ENCODE results near the gene NDUFC2.
A peak's percentile ranks its signal among the peaks of the same experiment; 100 is the strongest.
"Not testable (repeated sequence)": the region's sequence is repeated elsewhere in the genome, so short reads cannot be mapped to it uniquely, and the experiment has no call there.

NDUFC2 gene

GRCh38 chr11:78048561-78048960, 31.1 kb downstream of the NDUFC2 start:
- no peaks in the 10 kb centered on the region for H3K9me3 ChIP-seq (ENCODE audit: severe bottlenecking)
- H3K27me3 ChIP-seq (ENCODE audit: insufficient read depth, poor library complexity, severe bottlenecking) = no peaks in the 10 kb centered on the region
- DNase-seq (ENCODE audit: low spot score) (no peak), ATAC-seq (ENCODE audit: low read depth) (no peak)
- H3K4me1 ChIP-seq (ENCODE audit: insufficient read depth, poor library complexity, severe bottlenecking) = peaks cover 9% of the 10 kb centered on the region
- H3K4me3 ChIP-seq (ENCODE audit: severe bottlenecking) = no peak overlapping the region
- no peaks in the 10 kb centered on the region for H3K36me3 ChIP-seq (ENCODE audit: low read depth)
- H3K27ac ChIP-seq (ENCODE audit: poor library complexity, severe bottlenecking) = no peak overlapping the region
- TF ChIP-seq CTCF (IDR thresholded peaks at IDR 0.05; ENCODE audit: poor library complexity, severe bottlenecking) = no peak

- Histone ChIP-seq H3K36me3 (ENCODE audit: low read depth) (no peaks in the 10 kb centered on the region), H3K27ac (ENCODE audit: poor library complexity, severe bottlenecking) (no peak overlapping the region), H3K27me3 (ENCODE audit: insufficient read depth, poor library complexity, severe bottlenecking) (no peaks in the 10 kb centered on the region), H3K9me3 (ENCODE audit: severe bottlenecking) (no peaks in the 10 kb centered on the region), H3K4me1 (ENCODE audit: insufficient read depth, poor library complexity, severe bottlenecking) (peaks cover 4% of the 10 kb centered on the region), H3K4me3 (ENCODE audit: severe bottlenecking) (no peak overlapping the region)
- peak; percentile 25 for ATAC-seq (ENCODE audit: low read depth)
- DNase-seq (ENCODE audit: low spot score) = no peak
- TF ChIP-seq CTCF (IDR thresholded peaks at IDR 0.05; ENCODE audit: poor library complexity, severe bottlenecking) = peak; percentile 82
Observed at GRCh38 chr11:78046486-78046854, 33.2 kb downstream of the NDUFC2 start.

- H3K4me1 ChIP-seq (ENCODE audit: insufficient read depth, poor library complexity, severe bottlenecking) = peaks cover 1% of the 10 kb centered on the region
- no peaks in the 10 kb centered on the region for H3K9me3 ChIP-seq (ENCODE audit: severe bottlenecking)
- TF ChIP-seq CTCF (IDR thresholded peaks at IDR 0.05; ENCODE audit: poor library complexity, severe bottlenecking) = peak; percentile 99
- no peaks in the 10 kb centered on the region for H3K27me3 ChIP-seq (ENCODE audit: insufficient read depth, poor library complexity, severe bottlenecking)
- DNase-seq (ENCODE audit: low spot score) = no peak
- H3K36me3 ChIP-seq (ENCODE audit: low read depth) = no peaks in the 10 kb centered on the region
- ATAC-seq (ENCODE audit: low read depth) = peak; percentile 90
- H3K27ac ChIP-seq (ENCODE audit: poor library complexity, severe bottlenecking) = no peak overlapping the region
- peak overlapping the region; percentile 6 for H3K4me3 ChIP-seq (ENCODE audit: severe bottlenecking)
Observed at GRCh38 chr11:78045851-78046485, 33.7 kb downstream of the NDUFC2 start.

- ATAC-seq (ENCODE audit: low read depth) (no peak), DNase-seq (ENCODE audit: low spot score) (no peak)
- no peak for TF ChIP-seq CTCF (IDR thresholded peaks at IDR 0.05; ENCODE audit: poor library complexity, severe bottlenecking)
- H3K4me1 ChIP-seq (ENCODE audit: insufficient read depth, poor library complexity, severe bottlenecking) = peaks cover 13% of the 10 kb centered on the region
- H3K36me3 ChIP-seq (ENCODE audit: low read depth) = no peaks in the 10 kb centered on the region
- no peaks in the 10 kb centered on the region for H3K9me3 ChIP-seq (ENCODE audit: severe bottlenecking)
- H3K4me3 ChIP-seq (ENCODE audit: severe bottlenecking) = no peak overlapping the region
- no peaks in the 10 kb centered on the region for H3K27me3 ChIP-seq (ENCODE audit: insufficient read depth, poor library complexity, severe bottlenecking)
- H3K27ac ChIP-seq (ENCODE audit: poor library complexity, severe bottlenecking) = no peak overlapping the region
Observed at GRCh38 chr11:78044706-78045105, 35.0 kb downstream of the NDUFC2 start.

- Histone ChIP-seq H3K4me1 (ENCODE audit: insufficient read depth, poor library complexity, severe bottlenecking) (peaks cover 26% of the 10 kb centered on the region), H3K9me3 (ENCODE audit: severe bottlenecking) (no peaks in the 10 kb centered on the region), H3K4me3 (ENCODE audit: severe bottlenecking) (no peak overlapping the region), H3K27me3 (ENCODE audit: insufficient read depth, poor library complexity, severe bottlenecking) (no peaks in the 10 kb centered on the region), H3K27ac (ENCODE audit: poor library complexity, severe bottlenecking) (no peak overlapping the region), H3K36me3 (ENCODE audit: low read depth) (no peaks in the 10 kb centered on the region)
- ATAC-seq (ENCODE audit: low read depth) (no peak), DNase-seq (ENCODE audit: low spot score) (no peak)
- no peak for TF ChIP-seq CTCF (IDR thresholded peaks at IDR 0.05; ENCODE audit: poor library complexity, severe bottlenecking)
Observed at GRCh38 chr11:78041843-78042440, 37.7 kb downstream of the NDUFC2 start.

GRCh38 chr11:78041380-78041719, 38.3 kb downstream of the NDUFC2 start:
- not testable (repeated sequence) for DNase-seq (ENCODE audit: low spot score)
- H3K27ac ChIP-seq (ENCODE audit: poor library complexity, severe bottlenecking) = peak overlapping the region; percentile 90

More at GRCh38 chr11:78041380-78041719, 38.3 kb downstream of the NDUFC2 start:
- H3K4me1 ChIP-seq (ENCODE audit: insufficient read depth, poor library complexity, severe bottlenecking) = peaks cover 26% of the 10 kb centered on the region
- ATAC-seq (ENCODE audit: low read depth); H3K4me3 ChIP-seq (ENCODE audit: severe bottlenecking); H3K9me3 ChIP-seq (ENCODE audit: severe bottlenecking); H3K27me3 ChIP-seq (ENCODE audit: insufficient read depth, poor library complexity, severe bottlenecking); H3K36me3 ChIP-seq (ENCODE audit: low read depth): not testable (repeated sequence)
